Neural cell (in vitro differentiated cells): ENCODE results near the gene P3H3. TPM values are rescaled to one million over a fixed set of nuclear protein-coding genes. Genes with fewer than 3 reads are reported as not detected.

Source experiments
- H2AFZ ChIP-seq: fragments of 200-600, 300-800 bp; sonication (generic), shearing (Covaris generic); 2 replicates; pipeline ENCODE4 v1.6.0; 2014; ENCODE audit warnings: low read depth, mild to moderate bottlenecking, antibody characterized with exemption, low read length, moderate library complexity
- H3F3A ChIP-seq: fragments of 200-600 bp; shearing (Covaris generic); 2 replicates; pipeline ENCODE4 v1.6.1; 2016; ENCODE audit warnings: mild to moderate bottlenecking, moderate library complexity, mixed read lengths, antibody characterized with exemption, low read length; ENCODE audit not compliant: insufficient read depth, poor library complexity, severe bottlenecking
- H3K27ac ChIP-seq: fragments of 200-600, 300-800 bp; sonication (generic), shearing (Covaris generic); 2 replicates; pipeline ENCODE4 v1.5.1; 2014; ENCODE audit warnings: mild to moderate bottlenecking, low read length, moderate library complexity
- H3K27me3 ChIP-seq: fragments of 300-800, 200-600 bp; sonication (generic), shearing (Covaris generic); 2 replicates; pipeline ENCODE4 v1.6.0; 2014; ENCODE audit warnings: mild to moderate bottlenecking, low read depth, low read length, moderate library complexity; ENCODE audit not compliant: insufficient read depth
- H3K36me3 ChIP-seq: fragments of 300-800, 200-600 bp; sonication (generic), shearing (Covaris generic); 2 replicates; pipeline ENCODE4 v1.5.1; 2014; ENCODE audit warnings: mild to moderate bottlenecking, antibody characterized with exemption, low read length, moderate library complexity; ENCODE audit not compliant: insufficient read depth
- H3K4me2 ChIP-seq: fragments of 300-800, 200-600 bp; sonication (generic), shearing (Covaris generic); 2 replicates; pipeline ENCODE4 v1.6.0; 2014; ENCODE audit warnings: mild to moderate bottlenecking, low read length
- H3K4me3 ChIP-seq: fragments of 300-800, 200-600 bp; sonication (generic), shearing (Covaris generic); 2 replicates; pipeline ENCODE4 v1.5.1; 2014; ENCODE audit warnings: mild to moderate bottlenecking, low read length, moderate library complexity
- H3K79me2 ChIP-seq: fragments of 200-600 bp; shearing (Covaris generic); replicated peaks from 2 replicates; pipeline ENCODE4 v1.6.0; 2014; ENCODE audit warnings: mild to moderate bottlenecking, low read length, moderate library complexity; ENCODE audit not compliant: insufficient read depth
- H3K9ac ChIP-seq: fragments of 300-800, 200-600 bp; sonication (generic), shearing (Covaris generic); 2 replicates; pipeline ENCODE4 v1.6.1; 2016; ENCODE audit warnings: mild to moderate bottlenecking, low read length, mixed read lengths
- H3K9me2 ChIP-seq: fragments of 200-600 bp; shearing (Covaris generic); 2 replicates; pipeline ENCODE4 v1.6.1; 2016; ENCODE audit warnings: mild to moderate bottlenecking, low read length, mixed read lengths; ENCODE audit not compliant: insufficient read depth
- H3K9me3 ChIP-seq: fragments of 200-600, 300-800 bp; sonication (generic), shearing (Covaris generic); 2 replicates; pipeline ENCODE4 v1.6.1; 2016; ENCODE audit warnings: mild to moderate bottlenecking, mixed run types, low read length, moderate library complexity, mixed read lengths
- H4K20me1 ChIP-seq: fragments of 200-600 bp; shearing (Covaris generic); 2 replicates; pipeline ENCODE4 v1.6.1; 2016; ENCODE audit warnings: mild to moderate bottlenecking, mixed run types; ENCODE audit not compliant: insufficient read depth
- CTCF ChIP-seq: fragments of 450-650 bp; IDR thresholded peaks from 2 replicates; pipeline ENCODE4 v1.5.1; 2014; ENCODE audit warnings: antibody characterized with exemption, mild to moderate bottlenecking, moderate library complexity; ENCODE audit not compliant: poor library complexity, severe bottlenecking
- EP300 ChIP-seq: fragments of 450-650 bp; conservative IDR thresholded peaks from 2 replicates; pipeline ENCODE4 v1.6.1; 2014; ENCODE audit warnings: antibody characterized with exemption, mild to moderate bottlenecking, moderate library complexity; ENCODE audit not compliant: poor library complexity, severe bottlenecking
- EZH2 ChIP-seq: fragments of 200-600, 300-800 bp; shearing (Covaris generic), sonication (generic); IDR thresholded peaks from 2 replicates; pipeline ENCODE4 v1.6.1; 2014; ENCODE audit warnings: antibody characterized with exemption, low read length, borderline replicate concordance, mild to moderate bottlenecking; ENCODE audit not compliant: insufficient read depth, poor library complexity, severe bottlenecking
- POLR2AphosphoS5 ChIP-seq: IDR thresholded peaks from 2 replicates; pipeline ENCODE4 v1.6.1; 2012
- RAD21 ChIP-seq: fragments of 450-650 bp; conservative IDR thresholded peaks from 2 replicates; pipeline ENCODE4 v1.6.1; 2014; ENCODE audit warnings: antibody characterized with exemption, mild to moderate bottlenecking, moderate library complexity
- REST ChIP-seq: IDR thresholded peaks from 2 replicates; pipeline ENCODE4 v1.6.1; 2012; ENCODE audit warnings: borderline replicate concordance
- TAF1 ChIP-seq: IDR thresholded peaks from 2 replicates; pipeline ENCODE4 v1.6.1; 2012; ENCODE audit warnings: low read depth
- polyA plus RNA-seq: library from polyadenylated mRNA; depleted of rRNA; stranded (reverse); fragments of >200 nt; gene quantifications from 2 replicates; pipeline ENCODE4 v1.2.3, GENCODE V29; 2014

P3H3 gene
- polyA plus RNA-seq, 1 donor from 2014 or later: 58.9 TPM

- no peaks in the 10 kb centered on the region for H3F3A ChIP-seq
- H4K20me1 ChIP-seq: no peaks in the 10 kb centered on the region
- no peak overlapping the region for H3K27ac ChIP-seq
These were observed 46.1 kb upstream of the P3H3 start for GRCh38 chr12:6782119-6782518.

GRCh38 chr12:6782850-6783566 lies 45.2 kb upstream of the P3H3 start:
- H3K9ac ChIP-seq: no peak overlapping the region
- no peak overlapping the region for H2AFZ ChIP-seq
- no peak overlapping the region for H3K4me2 ChIP-seq
- no peaks in the 10 kb centered on the region for H3K79me2 ChIP-seq
- H3K4me3 ChIP-seq: no peak overlapping the region
- H3K27me3 ChIP-seq: no peaks in the 10 kb centered on the region
- no peak overlapping the region for H3K27ac ChIP-seq
- H4K20me1 ChIP-seq: no peaks in the 10 kb centered on the region
- no peaks in the 10 kb centered on the region for H3F3A ChIP-seq
- H3K36me3 ChIP-seq: no peaks in the 10 kb centered on the region
- no peaks in the 10 kb centered on the region for H3K9me3 ChIP-seq
- no peaks in the 10 kb centered on the region for H3K9me2 ChIP-seq
- TF ChIP-seq EZH2 (no peak), EP300 (no peak), REST (no peak), POLR2AphosphoS5 (no peak), TAF1 (no peak), RAD21 (no peak), CTCF (no peak)

More at GRCh38 chr12:6782119-6782518, 46.1 kb upstream of the P3H3 start:
- no peak overlapping the region for H3K4me3 ChIP-seq
- H3K9me2 ChIP-seq: no peaks in the 10 kb centered on the region
- H2AFZ ChIP-seq: no peak overlapping the region
- no peaks in the 10 kb centered on the region for H3K9me3 ChIP-seq
- H3K27me3 ChIP-seq: no peaks in the 10 kb centered on the region
- no peak for TF ChIP-seq EZH2
- no peak for TF ChIP-seq RAD21
- no peak for TF ChIP-seq REST
- TF ChIP-seq CTCF: no peak
- no peak overlapping the region for H3K4me2 ChIP-seq
- no peak overlapping the region for H3K9ac ChIP-seq
- H3K36me3 ChIP-seq: peaks cover 3% of the 10 kb centered on the region
- H3K79me2 ChIP-seq: no peaks in the 10 kb centered on the region
